ENCODE results near the gene TLCD1. TPM values are rescaled to one million over a fixed set of nuclear protein-coding genes. Genes with fewer than 3 reads are reported as not detected.
A peak's percentile ranks its signal among the peaks of the same experiment; 100 is the strongest.

The TLCD1 gene
- total RNA-seq, 6 donors from 2014 or later, result 4.1 to 25.8 (median 14.1) TPM

DNA sequence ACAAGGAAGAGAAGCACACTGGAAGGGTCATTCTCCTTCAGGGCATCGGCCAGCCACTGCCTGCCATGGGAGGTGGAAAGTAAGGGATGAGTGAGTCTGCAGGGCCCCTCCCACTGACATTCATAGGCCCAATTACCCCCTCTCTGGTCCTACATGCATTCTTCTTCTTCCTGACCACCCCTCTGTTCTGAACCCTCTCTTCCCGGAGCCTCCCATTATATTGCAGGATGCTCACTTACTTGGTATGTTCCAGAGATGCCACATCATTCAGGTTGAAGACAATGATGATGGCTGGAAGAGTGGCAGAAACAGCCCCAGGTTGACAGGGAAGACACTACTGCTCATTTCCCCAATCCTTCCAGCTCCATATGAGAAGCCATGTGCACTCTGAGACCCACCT, 10.8 kb downstream of the TLCD1 start:
- 97 to 98% methylated on average over 2 of the region's 2 CpGs for WGBS, 2 donors
- Histone ChIP-seq H3K4me1 (peaks cover 29 to 58% (median 43%) of the 10 kb centered on the region in 4 donors), H3K4me3 (no peak overlapping the region), H3K9me3 (no peaks in the 10 kb centered on the region), H3K36me3 (peaks cover 0 to 15% (median 9%) of the 10 kb centered on the region in 4 donors), H3K27me3 (no peaks in the 10 kb centered on the region), H3K27ac (no peak overlapping the region)
- DNase-seq, result no peak
- no peak for ATAC-seq (ENCODE audit: low FRiP score in 2 of 2)
- no peak for TF ChIP-seq POLR2AphosphoS5 (IDR thresholded peaks at IDR 0.05)
- TF ChIP-seq EP300 (IDR thresholded peaks at IDR 0.05), result no peak
- TF ChIP-seq POLR2A (IDR thresholded peaks at IDR 0.05), result no peak

DNA sequence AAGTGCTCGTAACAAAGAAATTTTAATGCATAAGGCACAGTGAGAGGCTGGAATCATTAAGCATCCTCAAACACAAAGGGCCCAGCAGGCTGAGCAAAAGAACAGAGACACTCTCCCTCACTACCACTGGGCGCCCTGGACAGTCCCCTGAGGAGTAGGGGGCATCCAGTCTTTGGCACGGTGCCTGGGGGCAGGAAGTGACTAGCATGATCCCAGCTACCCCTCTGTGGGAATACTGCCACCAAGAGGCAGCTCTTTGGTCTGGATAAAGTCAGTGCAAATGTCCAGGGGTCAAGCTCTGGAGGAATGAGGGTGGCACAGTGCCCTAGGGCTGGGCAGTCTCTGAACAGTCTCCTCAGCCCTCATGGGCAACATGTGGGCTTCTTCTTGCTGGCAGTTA, 11.8 kb downstream of the TLCD1 start:
- H3K36me3 ChIP-seq, result peaks cover 0 to 15% (median 9%) of the 10 kb centered on the region in 4 donors
- H3K9me3 ChIP-seq, result no peaks in the 10 kb centered on the region
- peaks cover 32 to 59% (median 44%) of the 10 kb centered on the region in 4 donors for H3K4me1 ChIP-seq
- no peaks in the 10 kb centered on the region for H3K27me3 ChIP-seq
- no peak overlapping the region for H3K4me3 ChIP-seq
- ATAC-seq (ENCODE audit: low FRiP score in 2 of 2), result no peak
- TF ChIP-seq EP300 (IDR thresholded peaks at IDR 0.05), result no peak
- no peak for TF ChIP-seq POLR2A (IDR thresholded peaks at IDR 0.05)
- TF ChIP-seq, protein P1, sequence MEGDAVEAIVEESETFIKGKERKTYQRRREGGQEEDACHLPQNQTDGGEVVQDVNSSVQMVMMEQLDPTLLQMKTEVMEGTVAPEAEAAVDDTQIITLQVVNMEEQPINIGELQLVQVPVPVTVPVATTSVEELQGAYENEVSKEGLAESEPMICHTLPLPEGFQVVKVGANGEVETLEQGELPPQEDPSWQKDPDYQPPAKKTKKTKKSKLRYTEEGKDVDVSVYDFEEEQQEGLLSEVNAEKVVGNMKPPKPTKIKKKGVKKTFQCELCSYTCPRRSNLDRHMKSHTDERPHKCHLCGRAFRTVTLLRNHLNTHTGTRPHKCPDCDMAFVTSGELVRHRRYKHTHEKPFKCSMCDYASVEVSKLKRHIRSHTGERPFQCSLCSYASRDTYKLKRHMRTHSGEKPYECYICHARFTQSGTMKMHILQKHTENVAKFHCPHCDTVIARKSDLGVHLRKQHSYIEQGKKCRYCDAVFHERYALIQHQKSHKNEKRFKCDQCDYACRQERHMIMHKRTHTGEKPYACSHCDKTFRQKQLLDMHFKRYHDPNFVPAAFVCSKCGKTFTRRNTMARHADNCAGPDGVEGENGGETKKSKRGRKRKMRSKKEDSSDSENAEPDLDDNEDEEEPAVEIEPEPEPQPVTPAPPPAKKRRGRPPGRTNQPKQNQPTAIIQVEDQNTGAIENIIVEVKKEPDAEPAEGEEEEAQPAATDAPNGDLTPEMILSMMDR (IDR thresholded peaks at IDR 0.05), result no peak
- no peak for TF ChIP-seq POLR2AphosphoS5 (IDR thresholded peaks at IDR 0.05)
- no peak for DNase-seq
- H3K27ac ChIP-seq, result no peak overlapping the region
- 68 to 100% methylated on average over 1 to 3 of the region's 3 CpGs for WGBS, 2 donors

DNA sequence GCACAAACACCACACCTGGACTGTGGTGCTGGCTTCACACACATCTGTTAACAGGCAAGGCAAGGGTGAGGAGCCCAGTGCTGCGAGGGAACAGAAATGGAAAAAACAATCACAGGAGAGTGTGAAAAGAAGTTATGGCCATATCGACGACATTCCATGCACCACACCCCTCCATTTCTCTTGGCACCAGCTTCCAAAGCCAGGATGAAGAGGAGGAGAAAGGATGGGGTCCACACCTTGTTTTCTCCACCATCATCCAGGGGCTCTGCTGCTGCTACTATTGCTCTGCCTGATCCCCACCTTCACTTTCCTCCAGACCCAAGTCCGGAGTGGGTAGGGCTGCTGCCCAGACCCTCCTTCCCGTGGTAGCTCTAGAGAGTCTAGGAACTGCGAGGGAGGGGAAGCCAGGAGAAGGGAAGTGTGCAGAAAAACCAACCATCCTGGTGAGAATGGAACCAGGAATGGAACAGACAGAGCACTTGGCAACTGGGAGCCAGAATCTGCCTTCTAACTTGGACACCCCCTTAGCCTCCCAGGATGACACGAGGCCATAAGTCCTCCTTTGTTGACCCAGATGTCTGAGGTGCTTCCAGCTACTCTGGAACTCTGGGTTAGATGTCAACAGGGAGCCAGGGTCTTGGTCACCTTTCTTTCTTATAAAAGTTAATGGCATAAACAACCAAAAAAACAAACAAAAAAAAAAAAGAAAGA, 13.2 kb downstream of the TLCD1 start:
- DNase-seq, result no peak
- Histone ChIP-seq H3K27ac (no peak overlapping the region), H3K27me3 (no peaks in the 10 kb centered on the region), H3K4me3 (no peak overlapping the region), H3K9me3 (no peaks in the 10 kb centered on the region), H3K36me3 (peaks cover 0 to 15% (median 9%) of the 10 kb centered on the region in 4 donors), H3K4me1 (peaks cover 23 to 45% (median 31%) of the 10 kb centered on the region in 4 donors)
- no peak for ATAC-seq (ENCODE audit: low FRiP score in 2 of 2)
- TF ChIP-seq EP300 (IDR thresholded peaks at IDR 0.05) (no peak), POLR2AphosphoS5 (IDR thresholded peaks at IDR 0.05) (no peak), POLR2A (IDR thresholded peaks at IDR 0.05) (no peak)
- TF ChIP-seq, protein P1 (IDR thresholded peaks at IDR 0.05), result no peak
- 79 to 84% methylated on average over 7 of the region's 7 CpGs for WGBS, 2 donors

DNA sequence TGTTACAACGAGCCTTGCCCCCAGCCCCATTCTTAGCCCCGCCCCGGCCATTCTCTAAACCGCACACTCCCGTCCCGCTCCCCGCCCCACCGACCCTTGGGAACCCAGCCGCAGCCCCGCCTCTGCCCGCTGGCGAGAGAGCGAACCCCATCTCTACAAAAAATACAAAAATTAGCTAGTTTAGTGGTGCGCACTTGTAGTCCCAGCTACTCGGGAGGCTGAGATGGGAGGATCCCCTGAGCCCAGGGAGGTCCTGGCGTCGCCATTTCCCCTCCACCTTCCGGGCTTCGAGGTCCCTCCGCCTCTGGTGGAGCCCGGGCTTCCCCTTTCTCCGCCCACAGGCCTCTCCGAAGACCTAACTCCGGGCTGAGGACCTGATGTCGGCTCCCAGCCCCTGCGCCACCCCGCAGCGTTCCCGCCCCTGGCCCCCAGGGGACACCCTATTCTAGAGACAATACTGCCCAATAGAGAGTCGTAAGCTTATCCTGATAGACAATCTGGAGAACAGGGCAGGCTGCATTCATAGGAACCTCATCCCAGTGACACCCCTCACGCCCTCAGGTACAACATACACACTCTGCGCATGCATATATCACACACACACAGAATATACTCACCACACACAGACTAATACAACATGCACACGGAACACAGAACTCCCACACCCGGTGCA, 13.9 kb downstream of the TLCD1 start:
- DNase-seq, result peak; percentile 55 to 89
- ATAC-seq (ENCODE audit: low FRiP score in 2 of 2), result peak; percentile 2 to 51
- H3K9me3 ChIP-seq, result no peaks in the 10 kb centered on the region
- peaks cover 0 to 15% (median 9%) of the 10 kb centered on the region in 4 donors for H3K36me3 ChIP-seq
- peak overlapping the region; percentile 81 to 89 (median 84) for H3K27ac ChIP-seq
- H3K4me1 ChIP-seq, result peaks cover 21 to 38% (median 26%) of the 10 kb centered on the region in 4 donors
- TF ChIP-seq POLR2AphosphoS5 (IDR thresholded peaks at IDR 0.05) (no peak), EP300 (IDR thresholded peaks at IDR 0.05) (no peak), POLR2A (IDR thresholded peaks at IDR 0.05) (peak in 1 of 4 donors; percentile 12)
- TF ChIP-seq, protein P1 (IDR thresholded peaks at IDR 0.05), result peak in 1 of 6 experiments; percentile 6
- H3K4me3 ChIP-seq, result peak overlapping the region in 3 of 4 donors; percentile 59 to 75 (median 68)
- 27 to 32% methylated on average over 30 to 34 of the region's 34 CpGs for WGBS, 2 donors
- H3K27me3 ChIP-seq, result no peaks in the 10 kb centered on the region

DNA sequence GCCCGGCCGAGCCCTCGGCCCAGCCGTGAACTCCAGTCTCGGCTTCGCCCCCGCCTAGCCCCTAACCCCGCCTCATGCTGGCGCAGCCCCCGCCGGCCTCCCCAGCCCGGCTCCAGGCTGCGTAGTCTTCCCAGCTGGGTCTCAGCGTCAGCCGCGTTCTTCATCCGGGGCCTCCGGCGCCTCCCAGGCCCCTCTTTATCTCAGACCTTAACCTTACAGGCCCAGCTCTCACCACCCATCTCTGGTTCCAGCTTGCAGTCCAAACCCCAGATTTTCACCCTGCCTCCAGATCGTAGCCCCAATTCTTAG, 14.4 kb downstream of the TLCD1 start, which contains the start of gene PROCA1:
TSS of gene PROCA1 (minus strand) at position 166 of the 309 bp plus-strand sequence. CDS start 228 bp downstream, outside the sequence.
- DNase-seq, result no peak
- H3K4me3 ChIP-seq, result peak within 1 kb of the TSS; percentile 40 to 75 (median 64)
- H3K4me1 ChIP-seq, result peaks cover 18 to 33% (median 23%) of the 10 kb centered on the region in 4 donors
- TF ChIP-seq POLR2A (IDR thresholded peaks at IDR 0.05) (no peak), POLR2AphosphoS5 (IDR thresholded peaks at IDR 0.05) (no peak), EP300 (IDR thresholded peaks at IDR 0.05) (no peak)
- TF ChIP-seq, protein P1 (IDR thresholded peaks at IDR 0.05), result no peak
- no peaks in the 10 kb centered on the region for H3K9me3 ChIP-seq
- peak; percentile 23 to 61 for ATAC-seq (ENCODE audit: low FRiP score in 2 of 2)
- WGBS, 2 donors, result 3 to 14% methylated on average over 6 to 20 of the region's 20 CpGs
- peaks cover 0 to 15% (median 9%) of the 10 kb centered on the region in 4 donors for H3K36me3 ChIP-seq
- H3K27me3 ChIP-seq, result no peaks in the 10 kb centered on the region
- peak within 1 kb of the TSS; percentile 81 to 89 (median 84) for H3K27ac ChIP-seq

Data from upper lobe of left lung (tissue), 6 donors.